Astrocyte of the spinal cord (primary cell): ENCODE results near the gene DISP3.

Experiments
- DNase-seq: peaks from one replicate; pipeline ENCODE4 v3.0.0; 2011; ENCODE audit warnings: low read depth, low spot score
- H3K4me3 ChIP-seq: 2 replicates; pipeline ENCODE4 v1.5.1; 2011; ENCODE audit warnings: low read depth, mild to moderate bottlenecking, low read length, moderate library complexity
- CTCF ChIP-seq: IDR thresholded peaks from 2 replicates; pipeline ENCODE4 v1.5.1; 2012; ENCODE audit warnings: low read depth, mild to moderate bottlenecking, low read length, inconsistent platforms
- in situ Hi-C: cut with HindIII; loops from 2 replicates; pipeline ENCODE4 v1.10.0; 2017; ENCODE audit warnings: low sequenced_read_pairs

Gene DISP3

GRCh38 chr1:11561740-11562139, 82.8 kb downstream of the DISP3 start:
- in situ Hi-C loops, result no loop called here
- DNase-seq, result no peak
- no peak overlapping the region for H3K4me3 ChIP-seq
- TF ChIP-seq CTCF, result no peak

- H3K4me3 ChIP-seq, result no peak overlapping the region
- in situ Hi-C loops, result no loop called here
- no peak for TF ChIP-seq CTCF
- DNase-seq, result no peak
Measured at GRCh38 chr1:11562664-11563063, 83.7 kb downstream of the DISP3 start.

- no peak overlapping the region for H3K4me3 ChIP-seq
- in situ Hi-C loops, result no loop called here
- DNase-seq, result no peak
- no peak for TF ChIP-seq CTCF
Measured at GRCh38 chr1:11563560-11564069, 84.7 kb downstream of the DISP3 start.

- in situ Hi-C loops, result no loop called here
- H3K4me3 ChIP-seq, result no peak overlapping the region
- no peak for DNase-seq
- TF ChIP-seq CTCF, result no peak
Measured at GRCh38 chr1:11564237-11564636, 85.3 kb downstream of the DISP3 start.

GRCh38 chr1:11566042-11566850, 87.3 kb downstream of the DISP3 start:
- no peak overlapping the region for H3K4me3 ChIP-seq
- no peak for DNase-seq
- in situ Hi-C loops, result no loop called here
- no peak for TF ChIP-seq CTCF

- no peak overlapping the region for H3K4me3 ChIP-seq
- no peak for TF ChIP-seq CTCF
- DNase-seq, result no peak
- in situ Hi-C loops, result no loop called here
Measured at GRCh38 chr1:11567244-11568065, 88.5 kb downstream of the DISP3 start.
